ENCODE data around the gene PTHLH. TPM values are rescaled to one million over a fixed set of nuclear protein-coding genes. Genes with fewer than 3 reads are reported as not detected.

Gene PTHLH
- total and polyA plus RNA-seq, 8 donors: 0.76 to 4.8 (median 3.6) TPM

DNA sequence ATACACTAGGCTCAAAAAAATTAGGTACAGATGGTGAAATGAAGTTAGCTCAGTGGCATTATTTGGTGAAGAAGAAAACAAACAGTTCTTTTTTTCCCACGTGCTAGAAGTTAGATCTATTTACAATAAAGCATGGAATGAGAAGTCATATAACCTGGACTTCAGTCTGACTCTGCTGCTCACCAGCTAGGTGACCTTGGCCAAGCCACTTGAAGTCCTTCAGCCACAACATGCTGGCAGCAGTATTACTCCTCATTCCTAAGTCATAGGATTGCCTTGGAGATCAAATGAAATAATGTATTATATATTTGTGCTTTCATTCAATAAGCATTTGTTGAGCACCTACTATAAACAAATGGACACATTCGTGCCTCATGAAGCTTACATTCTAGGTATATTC, 45.2 kb downstream of the PTHLH start:
- intact Hi-C loops (cut with DNase I): no loop called here
- TF ChIP-seq, protein P1, sequence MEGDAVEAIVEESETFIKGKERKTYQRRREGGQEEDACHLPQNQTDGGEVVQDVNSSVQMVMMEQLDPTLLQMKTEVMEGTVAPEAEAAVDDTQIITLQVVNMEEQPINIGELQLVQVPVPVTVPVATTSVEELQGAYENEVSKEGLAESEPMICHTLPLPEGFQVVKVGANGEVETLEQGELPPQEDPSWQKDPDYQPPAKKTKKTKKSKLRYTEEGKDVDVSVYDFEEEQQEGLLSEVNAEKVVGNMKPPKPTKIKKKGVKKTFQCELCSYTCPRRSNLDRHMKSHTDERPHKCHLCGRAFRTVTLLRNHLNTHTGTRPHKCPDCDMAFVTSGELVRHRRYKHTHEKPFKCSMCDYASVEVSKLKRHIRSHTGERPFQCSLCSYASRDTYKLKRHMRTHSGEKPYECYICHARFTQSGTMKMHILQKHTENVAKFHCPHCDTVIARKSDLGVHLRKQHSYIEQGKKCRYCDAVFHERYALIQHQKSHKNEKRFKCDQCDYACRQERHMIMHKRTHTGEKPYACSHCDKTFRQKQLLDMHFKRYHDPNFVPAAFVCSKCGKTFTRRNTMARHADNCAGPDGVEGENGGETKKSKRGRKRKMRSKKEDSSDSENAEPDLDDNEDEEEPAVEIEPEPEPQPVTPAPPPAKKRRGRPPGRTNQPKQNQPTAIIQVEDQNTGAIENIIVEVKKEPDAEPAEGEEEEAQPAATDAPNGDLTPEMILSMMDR (IDR thresholded peaks at IDR 0.05): no peak
- ATAC-seq: no peak
- Histone ChIP-seq H3K27ac (no peak overlapping the region), H3K27me3 (no peaks in the 10 kb centered on the region), H3K4me3 (no peak overlapping the region), H3K9me3 (no peaks in the 10 kb centered on the region), H3K36me3 (no peaks in the 10 kb centered on the region), H3K4me1 (no peaks in the 10 kb centered on the region)
- DNase-seq: no peak

- Histone ChIP-seq H3K4me3 (no peak overlapping the region), H3K27me3 (no peaks in the 10 kb centered on the region), H3K4me1 (no peaks in the 10 kb centered on the region), H3K9me3 (no peaks in the 10 kb centered on the region), H3K27ac (no peak overlapping the region), H3K36me3 (no peaks in the 10 kb centered on the region)
- intact Hi-C loops (cut with DNase I): no loop called here
- TF ChIP-seq, protein P1 (IDR thresholded peaks at IDR 0.05): no peak
- no peak for DNase-seq
- ATAC-seq: no peak
Observed at GRCh38 chr12:27924350-27925135, 48.0 kb downstream of the PTHLH start.

- H3K36me3 ChIP-seq: no peaks in the 10 kb centered on the region
- DNase-seq (no peak), ATAC-seq (peak; percentile 63)
- H3K27me3 ChIP-seq: no peaks in the 10 kb centered on the region
- H3K9me3 ChIP-seq: no peaks in the 10 kb centered on the region
- H3K4me3 ChIP-seq: no peak overlapping the region
- H3K27ac ChIP-seq: no peak overlapping the region
- intact Hi-C loops (cut with DNase I): no loop called here
- no peaks in the 10 kb centered on the region for H3K4me1 ChIP-seq
- TF ChIP-seq, protein P1 (IDR thresholded peaks at IDR 0.05): no peak
Observed at GRCh38 chr12:27922531-27923139, 49.9 kb downstream of the PTHLH start.

DNA sequence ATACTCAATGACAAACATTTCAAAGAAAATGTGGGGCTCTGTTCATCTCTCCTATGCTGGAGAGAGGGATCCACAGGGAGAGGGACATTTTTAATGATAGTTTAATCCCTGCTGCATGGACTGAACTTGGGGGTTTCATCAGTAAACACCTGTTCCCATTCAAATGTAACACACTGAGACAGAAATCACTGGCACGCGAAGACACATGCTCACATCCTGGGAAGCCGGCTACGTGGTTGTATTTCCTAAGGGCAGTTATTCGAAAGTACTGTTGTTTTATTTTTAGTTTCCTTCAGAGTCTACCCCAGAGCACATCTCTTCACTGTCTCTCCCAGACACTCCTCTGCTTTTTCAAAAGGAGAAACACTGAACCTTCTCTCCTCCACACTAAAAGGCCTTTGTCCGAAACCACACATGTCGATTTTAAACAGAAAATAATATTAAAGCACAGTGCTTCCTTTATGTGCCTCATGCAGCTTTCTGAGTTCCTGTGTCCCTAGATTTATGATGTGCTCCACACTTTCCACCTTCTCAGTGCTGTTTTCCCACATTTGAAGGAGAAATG, 52.8 kb downstream of the PTHLH start:
- H3K27ac ChIP-seq: no peak overlapping the region
- no peaks in the 10 kb centered on the region for H3K36me3 ChIP-seq
- no peak for DNase-seq
- TF ChIP-seq, protein P1 (IDR thresholded peaks at IDR 0.05): no peak
- ATAC-seq: no peak
- H3K4me1 ChIP-seq: no peaks in the 10 kb centered on the region
- no peak overlapping the region for H3K4me3 ChIP-seq
- H3K27me3 ChIP-seq: no peaks in the 10 kb centered on the region
- intact Hi-C loops (cut with DNase I): no loop called here
- H3K9me3 ChIP-seq: no peaks in the 10 kb centered on the region

- TF ChIP-seq, protein P1 (IDR thresholded peaks at IDR 0.05): no peak
- Histone ChIP-seq H3K36me3 (no peaks in the 10 kb centered on the region), H3K27ac (no peak overlapping the region), H3K27me3 (no peaks in the 10 kb centered on the region), H3K9me3 (no peaks in the 10 kb centered on the region), H3K4me1 (no peaks in the 10 kb centered on the region), H3K4me3 (no peak overlapping the region)
- no peak for ATAC-seq
- intact Hi-C loops (cut with DNase I): no loop called here
- no peak for DNase-seq
Observed at GRCh38 chr12:27915536-27915935, 57.0 kb downstream of the PTHLH start.

Data from left lung (tissue), 10 donors.